ENCODE measurements around the gene CLHC1.

The CLHC1 gene

DNA sequence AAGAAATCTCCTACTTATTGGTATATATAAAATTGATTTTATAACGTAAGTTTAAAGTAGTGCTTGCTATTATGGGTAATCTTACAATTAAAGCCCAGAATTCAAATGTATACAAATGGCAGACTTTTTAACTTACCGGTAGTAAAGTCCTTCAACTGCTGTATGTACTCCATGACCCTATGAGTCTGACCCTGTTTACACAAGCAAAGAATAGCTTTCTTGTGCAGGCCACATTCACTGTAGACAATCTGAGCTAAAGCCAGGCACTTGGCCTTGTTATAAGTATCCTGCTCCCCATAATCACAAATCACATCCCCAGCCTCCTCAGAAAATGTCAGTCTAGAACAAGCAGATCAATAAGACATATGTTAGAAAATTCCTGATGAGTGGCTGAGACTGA lies 51.7 kb downstream of the CLHC1 start:
- H3K36me3 ChIP-seq (ENCODE audit: insufficient read depth, low read length) = no peaks in the 10 kb centered on the region
- no peaks in the 10 kb centered on the region for H3K4me1 ChIP-seq (ENCODE audit: insufficient read depth, low read length, poor library complexity, severe bottlenecking)
- no peak overlapping the region for H2AFZ ChIP-seq (ENCODE audit: low read length)
- no peak overlapping the region for H3K4me2 ChIP-seq (ENCODE audit: low read depth, low read length, poor library complexity, severe bottlenecking)
- no peak overlapping the region for H3K4me3 ChIP-seq (ENCODE audit: low read length, poor library complexity, severe bottlenecking)
- no peaks in the 10 kb centered on the region for H3K9me3 ChIP-seq (ENCODE audit: insufficient read depth, low read depth, low read length)
- no peak overlapping the region for H3K9ac ChIP-seq (ENCODE audit: low read depth, low read length, poor library complexity, severe bottlenecking)
- no peaks in the 10 kb centered on the region for H3K9me2 ChIP-seq (replicated peaks; ENCODE audit: low read depth, low read length)
- no peaks in the 10 kb centered on the region for H3K79me2 ChIP-seq (ENCODE audit: insufficient read depth, low read length)
- TF ChIP-seq, protein P1, sequence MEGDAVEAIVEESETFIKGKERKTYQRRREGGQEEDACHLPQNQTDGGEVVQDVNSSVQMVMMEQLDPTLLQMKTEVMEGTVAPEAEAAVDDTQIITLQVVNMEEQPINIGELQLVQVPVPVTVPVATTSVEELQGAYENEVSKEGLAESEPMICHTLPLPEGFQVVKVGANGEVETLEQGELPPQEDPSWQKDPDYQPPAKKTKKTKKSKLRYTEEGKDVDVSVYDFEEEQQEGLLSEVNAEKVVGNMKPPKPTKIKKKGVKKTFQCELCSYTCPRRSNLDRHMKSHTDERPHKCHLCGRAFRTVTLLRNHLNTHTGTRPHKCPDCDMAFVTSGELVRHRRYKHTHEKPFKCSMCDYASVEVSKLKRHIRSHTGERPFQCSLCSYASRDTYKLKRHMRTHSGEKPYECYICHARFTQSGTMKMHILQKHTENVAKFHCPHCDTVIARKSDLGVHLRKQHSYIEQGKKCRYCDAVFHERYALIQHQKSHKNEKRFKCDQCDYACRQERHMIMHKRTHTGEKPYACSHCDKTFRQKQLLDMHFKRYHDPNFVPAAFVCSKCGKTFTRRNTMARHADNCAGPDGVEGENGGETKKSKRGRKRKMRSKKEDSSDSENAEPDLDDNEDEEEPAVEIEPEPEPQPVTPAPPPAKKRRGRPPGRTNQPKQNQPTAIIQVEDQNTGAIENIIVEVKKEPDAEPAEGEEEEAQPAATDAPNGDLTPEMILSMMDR (conservative IDR thresholded peaks at IDR 0.05; ENCODE audit: low read length) = no peak
- no peak for TF ChIP-seq EZH2phosphoT487 (IDR thresholded peaks at IDR 0.05; ENCODE audit: borderline replicate concordance)
- H3K27me3 ChIP-seq (ENCODE audit: insufficient read depth, low read length, poor library complexity, severe bottlenecking) = no peaks in the 10 kb centered on the region
- no peaks in the 10 kb centered on the region for H4K20me1 ChIP-seq (ENCODE audit: insufficient read depth, low read length, poor library complexity, severe bottlenecking)
- H3F3A ChIP-seq (ENCODE audit: low read depth) = no peaks in the 10 kb centered on the region

DNA sequence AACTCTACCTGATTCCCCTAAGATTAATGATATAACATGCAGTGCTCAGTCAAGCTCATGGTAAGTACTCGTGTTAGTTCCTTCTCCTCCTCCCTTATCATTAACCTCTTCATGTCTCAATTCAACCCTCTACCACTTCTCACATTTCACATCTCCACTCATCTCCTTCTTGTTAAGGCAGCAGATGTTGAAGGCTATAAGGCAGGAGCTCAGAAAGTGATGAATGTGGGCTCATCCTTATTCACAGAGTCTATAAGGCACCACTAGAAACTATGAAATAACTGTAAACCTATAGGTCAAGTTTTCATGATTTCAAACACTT lies 56.0 kb downstream of the CLHC1 start:
- Histone ChIP-seq H3K9me2 (replicated peaks; ENCODE audit: low read depth, low read length) (no peaks in the 10 kb centered on the region), H3K79me2 (ENCODE audit: insufficient read depth, low read length) (no peaks in the 10 kb centered on the region), H4K20me1 (ENCODE audit: insufficient read depth, low read length, poor library complexity, severe bottlenecking) (no peaks in the 10 kb centered on the region), H3K4me3 (ENCODE audit: low read length, poor library complexity, severe bottlenecking) (no peak overlapping the region), H3K27me3 (ENCODE audit: insufficient read depth, low read length, poor library complexity, severe bottlenecking) (no peaks in the 10 kb centered on the region), H3F3A (ENCODE audit: low read depth) (no peaks in the 10 kb centered on the region), H3K4me2 (ENCODE audit: low read depth, low read length, poor library complexity, severe bottlenecking) (no peak overlapping the region), H3K9me3 (ENCODE audit: insufficient read depth, low read depth, low read length) (no peaks in the 10 kb centered on the region), H3K9ac (ENCODE audit: low read depth, low read length, poor library complexity, severe bottlenecking) (no peak overlapping the region), H3K36me3 (ENCODE audit: insufficient read depth, low read length) (no peaks in the 10 kb centered on the region), H3K4me1 (ENCODE audit: insufficient read depth, low read length, poor library complexity, severe bottlenecking) (no peaks in the 10 kb centered on the region), H2AFZ (ENCODE audit: low read length) (no peak overlapping the region)
- TF ChIP-seq, protein P1 (conservative IDR thresholded peaks at IDR 0.05; ENCODE audit: low read length) = no peak
- no peak for TF ChIP-seq EZH2phosphoT487 (IDR thresholded peaks at IDR 0.05; ENCODE audit: borderline replicate concordance)

DNA sequence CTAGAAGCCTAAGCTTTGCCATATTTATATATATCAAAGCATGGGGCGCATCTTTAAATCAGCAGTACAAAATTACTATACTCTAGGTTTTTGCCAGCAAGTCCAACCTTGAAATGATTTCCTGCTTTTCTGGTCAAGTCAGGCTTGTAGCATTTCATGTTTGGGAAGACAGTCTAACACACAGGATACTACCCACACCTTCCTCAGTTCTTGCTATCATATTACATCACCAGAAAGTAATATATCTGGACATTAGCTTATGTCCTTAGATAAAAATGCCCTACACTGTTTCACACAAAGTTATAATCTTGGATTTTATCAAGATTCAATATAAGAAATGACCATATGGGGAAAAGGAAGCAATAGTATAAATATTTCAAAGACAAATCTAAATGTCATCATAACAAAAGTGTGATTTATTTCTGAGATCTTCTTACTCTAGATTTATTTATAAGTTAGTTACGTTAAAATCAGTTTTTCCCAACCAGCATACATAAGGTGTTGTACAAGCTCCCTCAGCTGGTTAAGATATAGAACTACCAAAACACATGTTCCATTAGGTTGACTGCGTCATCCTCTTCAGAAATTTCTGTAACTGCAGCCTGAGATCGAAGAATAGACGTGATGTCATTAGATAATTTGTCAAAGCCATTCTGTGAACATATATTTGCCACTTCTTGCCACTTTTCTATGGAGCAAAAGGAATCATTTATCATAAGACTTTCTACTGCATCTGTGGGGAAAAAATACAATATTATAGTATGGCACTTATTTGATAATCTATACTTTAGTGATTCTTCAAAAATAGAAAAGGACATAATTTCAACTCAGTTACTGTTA lies 56.6 kb downstream of the CLHC1 start:
- H4K20me1 ChIP-seq (ENCODE audit: insufficient read depth, low read length, poor library complexity, severe bottlenecking) = no peaks in the 10 kb centered on the region
- H3K79me2 ChIP-seq (ENCODE audit: insufficient read depth, low read length) = no peaks in the 10 kb centered on the region
- no peaks in the 10 kb centered on the region for H3K36me3 ChIP-seq (ENCODE audit: insufficient read depth, low read length)
- no peak overlapping the region for H3K9ac ChIP-seq (ENCODE audit: low read depth, low read length, poor library complexity, severe bottlenecking)
- TF ChIP-seq, protein P1 (conservative IDR thresholded peaks at IDR 0.05; ENCODE audit: low read length) = peak; percentile 78
- TF ChIP-seq EZH2phosphoT487 (IDR thresholded peaks at IDR 0.05; ENCODE audit: borderline replicate concordance) = no peak
- H3K4me2 ChIP-seq (ENCODE audit: low read depth, low read length, poor library complexity, severe bottlenecking) = no peak overlapping the region
- H3K27me3 ChIP-seq (ENCODE audit: insufficient read depth, low read length, poor library complexity, severe bottlenecking) = no peaks in the 10 kb centered on the region
- H3K9me3 ChIP-seq (ENCODE audit: insufficient read depth, low read depth, low read length) = no peaks in the 10 kb centered on the region
- no peak overlapping the region for H3K4me3 ChIP-seq (ENCODE audit: low read length, poor library complexity, severe bottlenecking)
- H3F3A ChIP-seq (ENCODE audit: low read depth) = no peaks in the 10 kb centered on the region
- H3K9me2 ChIP-seq (replicated peaks; ENCODE audit: low read depth, low read length) = no peaks in the 10 kb centered on the region
- no peak overlapping the region for H2AFZ ChIP-seq (ENCODE audit: low read length)
- no peaks in the 10 kb centered on the region for H3K4me1 ChIP-seq (ENCODE audit: insufficient read depth, low read length, poor library complexity, severe bottlenecking)
